Measurements from ENCODE around the gene WDPCP. TPM values are rescaled to one million over a fixed set of nuclear protein-coding genes. Genes with fewer than 3 reads are reported as not detected.

WDPCP gene
- total and polyA plus RNA-seq, 2 donors (not counting 1 experiment from before 2014, with no cell fraction given) = 5.6 to 22.8 TPM

DNA sequence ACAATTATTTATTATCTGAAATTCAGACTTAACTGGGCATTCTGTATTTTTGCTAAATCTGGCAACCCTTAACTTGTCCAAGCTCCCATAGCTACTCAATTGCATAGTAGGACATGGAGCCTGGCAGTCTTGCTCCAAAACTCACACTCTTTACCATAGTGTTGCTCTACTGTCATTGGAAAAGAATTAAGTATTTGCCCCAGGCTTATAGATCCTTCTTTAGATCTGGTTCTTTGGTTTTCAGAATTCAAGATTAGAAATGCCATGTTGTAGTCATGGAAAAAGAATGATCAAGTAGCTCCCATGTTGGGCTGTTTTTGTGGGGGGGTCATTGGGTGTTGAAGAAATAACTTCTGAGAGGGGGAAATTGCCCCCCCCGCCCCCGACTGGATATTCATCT is 240.9 kb downstream of the WDPCP start:
- Histone ChIP-seq H2AFZ (ENCODE audit: insufficient read depth, low read depth, low read length, poor library complexity, severe bottlenecking) (no peak overlapping the region), H3K27ac (ENCODE audit: low read length in 2 of 2) (no peak overlapping the region), H3K9me3 (ENCODE audit: control extremely low read depth in 1 of 3, control insufficient read depth in 2 of 3, insufficient read depth in 1 of 3, low read length in 2 of 3) (peaks cover 1 to 17% (median 5%) of the 10 kb centered on the region in 3 donors), H3K9ac (ENCODE audit: low read length) (no peak overlapping the region), H3K4me3 (ENCODE audit: control extremely low read depth in 1 of 5, extremely low read depth in 1 of 5, insufficient read depth in 1 of 5, low read depth in 2 of 5, low read length in 4 of 5) (no peak overlapping the region), H3K79me2 (ENCODE audit: control insufficient read depth, insufficient read depth, low read length) (no peaks in the 10 kb centered on the region), H3K4me1 (ENCODE audit: control insufficient read depth in 2 of 2, insufficient read depth in 2 of 2, low read length in 2 of 2) (no peaks in the 10 kb centered on the region), H3K36me3 (replicated peaks in 1 of 2; ENCODE audit: control extremely low read depth in 1 of 2, control insufficient read depth in 1 of 2, extremely low read depth in 1 of 2, insufficient read depth in 2 of 2, low read length in 1 of 2) (no peaks in the 10 kb centered on the region), H3K27me3 (replicated peaks in 1 of 4; ENCODE audit: control extremely low read depth in 1 of 4, control insufficient read depth in 3 of 4, insufficient read depth in 4 of 4, low read length in 3 of 4) (no peaks in the 10 kb centered on the region), H3K4me2 (replicated peaks; ENCODE audit: low read depth, low read length, poor library complexity, severe bottlenecking) (no peak overlapping the region), H4K20me1 (ENCODE audit: control insufficient read depth, insufficient read depth, low read length, poor library complexity, severe bottlenecking) (no peaks in the 10 kb centered on the region)
- ATAC-seq (ENCODE audit: low read depth) = no peak
- DNase-seq = no peak
- intact Hi-C loops (cut with micrococcal nuclease) = no loop called here
- Mint-ChIP-seq H3K9me3 (ENCODE audit: insufficient read depth) (peaks cover 17% of the 10 kb centered on the region), H3K4me3 (no peak overlapping the region), H3K27ac (no peak overlapping the region), H3K4me1 (no peaks in the 10 kb centered on the region), H3K27me3 (no peaks in the 10 kb centered on the region)
- TF ChIP-seq, protein P1, sequence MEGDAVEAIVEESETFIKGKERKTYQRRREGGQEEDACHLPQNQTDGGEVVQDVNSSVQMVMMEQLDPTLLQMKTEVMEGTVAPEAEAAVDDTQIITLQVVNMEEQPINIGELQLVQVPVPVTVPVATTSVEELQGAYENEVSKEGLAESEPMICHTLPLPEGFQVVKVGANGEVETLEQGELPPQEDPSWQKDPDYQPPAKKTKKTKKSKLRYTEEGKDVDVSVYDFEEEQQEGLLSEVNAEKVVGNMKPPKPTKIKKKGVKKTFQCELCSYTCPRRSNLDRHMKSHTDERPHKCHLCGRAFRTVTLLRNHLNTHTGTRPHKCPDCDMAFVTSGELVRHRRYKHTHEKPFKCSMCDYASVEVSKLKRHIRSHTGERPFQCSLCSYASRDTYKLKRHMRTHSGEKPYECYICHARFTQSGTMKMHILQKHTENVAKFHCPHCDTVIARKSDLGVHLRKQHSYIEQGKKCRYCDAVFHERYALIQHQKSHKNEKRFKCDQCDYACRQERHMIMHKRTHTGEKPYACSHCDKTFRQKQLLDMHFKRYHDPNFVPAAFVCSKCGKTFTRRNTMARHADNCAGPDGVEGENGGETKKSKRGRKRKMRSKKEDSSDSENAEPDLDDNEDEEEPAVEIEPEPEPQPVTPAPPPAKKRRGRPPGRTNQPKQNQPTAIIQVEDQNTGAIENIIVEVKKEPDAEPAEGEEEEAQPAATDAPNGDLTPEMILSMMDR (IDR thresholded peaks at IDR 0.05) = no peak
- no peak for TF ChIP-seq EZH2 (IDR thresholded peaks at IDR 0.05; ENCODE audit: borderline replicate concordance, insufficient read depth, low read depth, low read length, poor library complexity, severe bottlenecking)
- WGBS (ENCODE audit: insufficient coverage) = no CpG with 5 or more reads among the region's 2 CpGs
- CTCF ChIA-PET = no interaction called here
- POLR2A ChIA-PET = no interaction called here

DNA sequence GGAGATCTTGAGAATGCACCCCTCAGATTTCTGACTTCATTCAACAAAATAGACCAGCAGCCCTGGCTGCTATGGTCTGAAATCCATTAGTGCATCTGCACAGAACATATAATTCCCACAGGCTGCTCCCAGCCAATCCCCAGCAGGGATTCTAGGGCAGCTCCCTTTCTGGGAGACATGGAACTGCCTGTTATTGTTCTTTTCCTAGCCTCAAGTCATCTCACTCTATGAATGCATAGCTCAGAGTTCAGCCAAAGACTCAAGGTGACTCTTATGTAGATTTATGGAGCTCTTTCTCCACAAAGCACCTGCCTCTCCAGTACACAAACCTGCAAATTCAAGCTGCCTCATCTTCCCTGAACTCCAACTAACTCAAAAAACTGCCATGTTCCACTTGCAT is 241.9 kb downstream of the WDPCP start:
- Histone ChIP-seq H3K4me3 (ENCODE audit: control extremely low read depth in 1 of 5, extremely low read depth in 1 of 5, insufficient read depth in 1 of 5, low read depth in 2 of 5, low read length in 4 of 5) (no peak overlapping the region), H3K9ac (ENCODE audit: low read length) (no peak overlapping the region), H3K9me3 (ENCODE audit: control extremely low read depth in 1 of 3, control insufficient read depth in 2 of 3, insufficient read depth in 1 of 3, low read length in 2 of 3) (peaks cover 0 to 17% (median 8%) of the 10 kb centered on the region in 3 donors), H4K20me1 (ENCODE audit: control insufficient read depth, insufficient read depth, low read length, poor library complexity, severe bottlenecking) (no peaks in the 10 kb centered on the region), H3K4me1 (ENCODE audit: control insufficient read depth in 2 of 2, insufficient read depth in 2 of 2, low read length in 2 of 2) (no peaks in the 10 kb centered on the region), H3K27me3 (replicated peaks in 1 of 4; ENCODE audit: control extremely low read depth in 1 of 4, control insufficient read depth in 3 of 4, insufficient read depth in 4 of 4, low read length in 3 of 4) (no peaks in the 10 kb centered on the region), H3K79me2 (ENCODE audit: control insufficient read depth, insufficient read depth, low read length) (no peaks in the 10 kb centered on the region), H3K4me2 (replicated peaks; ENCODE audit: low read depth, low read length, poor library complexity, severe bottlenecking) (no peak overlapping the region), H3K36me3 (replicated peaks in 1 of 2; ENCODE audit: control extremely low read depth in 1 of 2, control insufficient read depth in 1 of 2, extremely low read depth in 1 of 2, insufficient read depth in 2 of 2, low read length in 1 of 2) (no peaks in the 10 kb centered on the region), H3K27ac (ENCODE audit: low read length in 2 of 2) (no peak overlapping the region), H2AFZ (ENCODE audit: insufficient read depth, low read depth, low read length, poor library complexity, severe bottlenecking) (no peak overlapping the region)
- POLR2A ChIA-PET = no interaction called here
- ATAC-seq (ENCODE audit: low read depth) = no peak
- Mint-ChIP-seq H3K27ac (no peak overlapping the region), H3K9me3 (ENCODE audit: insufficient read depth) (peaks cover 15% of the 10 kb centered on the region), H3K27me3 (no peaks in the 10 kb centered on the region), H3K4me3 (no peak overlapping the region), H3K4me1 (no peaks in the 10 kb centered on the region)
- no peak for DNase-seq
- CTCF ChIA-PET = no interaction called here
- intact Hi-C loops (cut with micrococcal nuclease) = no loop called here
- TF ChIP-seq, protein P1 (IDR thresholded peaks at IDR 0.05) = no peak
- TF ChIP-seq EZH2 (IDR thresholded peaks at IDR 0.05; ENCODE audit: borderline replicate concordance, insufficient read depth, low read depth, low read length, poor library complexity, severe bottlenecking) = no peak

All from B cell (primary cell).